Breast epithelium (tissue), 3 donors: ENCODE measurements around the gene ZNF620.

Source experiments
- POLR2A ChIP-seq: fragments of 450-650 bp; IDR thresholded peaks from one replicate; pipeline ENCODE4 v1.6.1; 2016; ENCODE audit warnings: antibody characterized with exemption, mild to moderate bottlenecking, moderate library complexity
- POLR2AphosphoS5 ChIP-seq, 3 donors: sonication (generic); formaldehyde crosslinking; IDR thresholded peaks; one replicate each; pipeline ENCODE4 v1.6.1; 2017; ENCODE audit warnings: antibody characterized with exemption in 3 of 3

GRCh38 chr3:40516201-40516600 is 10.4 kb downstream of the ZNF620 start:
- TF ChIP-seq POLR2AphosphoS5 (IDR thresholded peaks at IDR 0.05) (no peak), POLR2A (no peak)
